HUES6 (cell line): Measurements from ENCODE around the gene PLCG2.

Experiments used
- H3K27ac ChIP-seq: 2 replicates; pipeline ENCODE4 v1.7.0; 2013; ENCODE audit warnings: low read depth, mild to moderate bottlenecking, low read length, inconsistent platforms
- H3K27me3 ChIP-seq: 2 replicates; pipeline ENCODE4 v1.6.1; 2013; ENCODE audit warnings: low read length; ENCODE audit not compliant: control insufficient read depth, insufficient read depth
- H3K36me3 ChIP-seq: 2 replicates; pipeline ENCODE4 v1.6.1; 2013; ENCODE audit warnings: low read length; ENCODE audit not compliant: control insufficient read depth, insufficient read depth
- H3K4me1 ChIP-seq: 2 replicates; pipeline ENCODE4 v1.6.1; 2013; ENCODE audit warnings: low read length; ENCODE audit not compliant: control insufficient read depth, insufficient read depth
- H3K4me3 ChIP-seq: 2 replicates; pipeline ENCODE4 v1.5.1; 2013; ENCODE audit warnings: low read depth, low read length
- H3K9ac ChIP-seq: one replicate; pipeline ENCODE4 v1.6.1; 2013; ENCODE audit warnings: mild to moderate bottlenecking, low read length
- H3K9me3 ChIP-seq: 2 replicates; pipeline ENCODE4 v1.6.1; 2013; ENCODE audit warnings: low read depth, low read length; ENCODE audit not compliant: control insufficient read depth, insufficient read depth

Gene PLCG2

DNA sequence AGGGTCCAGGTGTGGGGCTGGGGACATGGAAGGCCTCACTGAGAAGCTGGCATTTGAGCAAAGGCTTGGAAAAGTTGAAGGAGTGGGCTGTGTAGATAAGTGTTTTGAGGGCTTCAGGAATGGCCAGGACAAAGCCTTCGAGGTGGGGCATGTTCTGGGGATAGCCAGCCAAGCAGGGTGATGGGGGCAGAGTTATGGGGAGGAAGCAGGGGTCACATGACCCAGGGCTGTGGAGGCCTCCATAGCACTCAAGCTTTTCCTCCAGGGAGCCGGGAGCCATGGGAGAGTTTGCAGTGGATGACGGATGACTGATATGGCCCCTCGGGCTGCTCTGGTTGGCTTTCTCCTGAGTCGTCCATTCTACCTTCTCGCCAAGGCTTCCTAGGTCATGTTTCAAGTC is 27.6 kb downstream of the PLCG2 start:
- Histone ChIP-seq H3K27me3 (no peaks in the 10 kb centered on the region), H3K36me3 (no peaks in the 10 kb centered on the region), H3K4me1 (peaks cover 7% of the 10 kb centered on the region), H3K9me3 (no peaks in the 10 kb centered on the region), H3K9ac (no peak overlapping the region), H3K27ac (no peak overlapping the region), H3K4me3 (no peak overlapping the region)

GRCh38 chr16:81807767-81808358 is 28.8 kb downstream of the PLCG2 start:
- no peaks in the 10 kb centered on the region for H3K9me3 ChIP-seq
- H3K36me3 ChIP-seq: no peaks in the 10 kb centered on the region
- H3K27me3 ChIP-seq: no peaks in the 10 kb centered on the region
- no peak overlapping the region for H3K27ac ChIP-seq
- no peak overlapping the region for H3K4me3 ChIP-seq
- H3K4me1 ChIP-seq: peaks cover 7% of the 10 kb centered on the region
- H3K9ac ChIP-seq: no peak overlapping the region

- H3K27me3 ChIP-seq: no peaks in the 10 kb centered on the region
- no peaks in the 10 kb centered on the region for H3K9me3 ChIP-seq
- H3K4me1 ChIP-seq: peaks cover 7% of the 10 kb centered on the region
- H3K4me3 ChIP-seq: no peak overlapping the region
- no peaks in the 10 kb centered on the region for H3K36me3 ChIP-seq
- no peak overlapping the region for H3K9ac ChIP-seq
- H3K27ac ChIP-seq: no peak overlapping the region
These were observed 29.9 kb downstream of the PLCG2 start for GRCh38 chr16:81808933-81809480.

DNA sequence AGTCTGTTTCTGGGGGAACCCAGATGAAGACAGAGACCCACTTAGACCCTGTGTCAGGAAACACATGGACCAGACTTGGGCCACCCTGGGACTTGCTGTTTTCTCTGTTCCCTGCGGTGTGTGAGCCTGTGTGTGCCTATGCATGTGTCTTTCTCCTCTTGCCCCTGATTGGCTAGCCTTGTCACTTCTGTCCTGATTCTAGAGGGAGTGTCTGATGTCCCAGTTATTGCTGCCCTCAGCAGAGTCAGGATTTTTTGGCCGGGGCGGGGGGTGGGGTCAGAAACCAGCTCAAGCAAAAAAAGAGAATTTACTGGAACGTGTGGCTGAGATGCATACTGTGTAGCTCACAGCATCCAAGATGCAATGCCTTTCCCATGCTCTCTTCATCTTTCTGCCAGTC is 30.5 kb downstream of the PLCG2 start:
- H3K27ac ChIP-seq: no peak overlapping the region
- no peak overlapping the region for H3K4me3 ChIP-seq
- H3K4me1 ChIP-seq: peaks cover 7% of the 10 kb centered on the region
- H3K36me3 ChIP-seq: no peaks in the 10 kb centered on the region
- no peaks in the 10 kb centered on the region for H3K27me3 ChIP-seq
- no peak overlapping the region for H3K9ac ChIP-seq
- H3K9me3 ChIP-seq: no peaks in the 10 kb centered on the region

DNA sequence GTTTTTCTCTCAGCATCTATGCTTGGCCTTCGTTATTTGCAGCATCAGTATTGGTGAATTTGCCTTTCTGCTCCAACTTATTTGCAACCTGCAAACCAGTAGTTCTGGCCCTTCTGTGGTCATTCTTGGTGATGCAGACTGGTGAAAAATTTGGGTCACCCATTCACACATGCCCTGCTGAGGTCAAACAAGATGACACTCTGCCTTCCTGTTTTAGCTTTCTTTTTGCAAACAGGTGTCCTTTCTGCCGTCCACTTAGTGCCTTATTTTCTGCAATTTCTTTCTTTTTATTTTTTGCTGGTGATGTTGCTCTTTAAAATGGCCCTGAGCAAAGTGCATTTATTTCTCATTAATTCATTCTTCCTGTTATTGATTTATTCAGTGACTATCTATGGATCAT is 31.3 kb downstream of the PLCG2 start:
- Histone ChIP-seq H3K4me1 (peaks cover 11% of the 10 kb centered on the region), H3K36me3 (no peaks in the 10 kb centered on the region), H3K27me3 (no peaks in the 10 kb centered on the region), H3K9ac (no peak overlapping the region), H3K4me3 (no peak overlapping the region), H3K9me3 (no peaks in the 10 kb centered on the region), H3K27ac (no peak overlapping the region)

DNA sequence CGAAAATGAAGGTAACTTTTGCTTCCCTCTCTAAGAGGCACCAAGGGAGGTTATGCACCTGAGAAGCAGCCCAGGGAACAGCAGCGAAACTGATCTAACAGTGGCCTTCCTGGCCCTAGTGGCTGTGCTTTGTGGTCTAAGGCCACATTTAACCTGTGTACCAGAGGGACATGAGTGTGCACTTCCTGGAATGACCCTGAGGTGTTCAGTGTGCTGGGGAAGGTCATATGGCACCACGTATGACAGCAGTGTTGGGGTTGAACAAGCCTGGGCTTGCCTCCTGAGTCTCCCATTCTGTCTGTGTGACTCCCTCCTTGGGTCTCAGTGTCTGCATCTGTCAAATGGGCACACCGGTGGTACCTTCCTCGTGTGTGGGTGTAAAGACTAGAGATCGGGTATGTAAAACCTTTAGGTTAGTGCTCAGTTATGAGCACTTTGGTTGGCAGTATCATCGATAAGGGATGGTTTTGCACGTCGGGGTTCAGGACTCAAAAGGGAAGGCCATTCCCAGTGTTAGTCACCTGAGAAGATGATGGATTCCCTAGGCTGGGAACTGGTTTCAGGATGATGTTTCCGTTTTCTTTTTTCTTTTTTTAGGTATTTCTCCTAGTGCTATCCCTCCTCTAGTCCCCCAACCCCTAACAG is 31.9 kb downstream of the PLCG2 start:
- H3K27ac ChIP-seq: no peak overlapping the region
- H3K9me3 ChIP-seq: no peaks in the 10 kb centered on the region
- no peaks in the 10 kb centered on the region for H3K36me3 ChIP-seq
- no peak overlapping the region for H3K4me3 ChIP-seq
- no peaks in the 10 kb centered on the region for H3K27me3 ChIP-seq
- peaks cover 14% of the 10 kb centered on the region for H3K4me1 ChIP-seq
- no peak overlapping the region for H3K9ac ChIP-seq

GRCh38 chr16:81813648-81814047 is 34.6 kb downstream of the PLCG2 start:
- H3K27me3 ChIP-seq: no peaks in the 10 kb centered on the region
- no peak overlapping the region for H3K4me3 ChIP-seq
- H3K9me3 ChIP-seq: no peaks in the 10 kb centered on the region
- no peak overlapping the region for H3K27ac ChIP-seq
- peaks cover 10% of the 10 kb centered on the region; the same call in 1 of the 2 replicates for H3K4me1 ChIP-seq
- H3K36me3 ChIP-seq: no peaks in the 10 kb centered on the region
- no peak overlapping the region for H3K9ac ChIP-seq

- H3K9ac ChIP-seq: no peak overlapping the region
- peaks cover 10% of the 10 kb centered on the region; the same call in 1 of the 2 replicates for H3K4me1 ChIP-seq
- no peaks in the 10 kb centered on the region for H3K36me3 ChIP-seq
- no peaks in the 10 kb centered on the region for H3K9me3 ChIP-seq
- H3K4me3 ChIP-seq: no peak overlapping the region
- no peak overlapping the region for H3K27ac ChIP-seq
- no peaks in the 10 kb centered on the region for H3K27me3 ChIP-seq
These were observed 35.8 kb downstream of the PLCG2 start for GRCh38 chr16:81814751-81815428.

DNA sequence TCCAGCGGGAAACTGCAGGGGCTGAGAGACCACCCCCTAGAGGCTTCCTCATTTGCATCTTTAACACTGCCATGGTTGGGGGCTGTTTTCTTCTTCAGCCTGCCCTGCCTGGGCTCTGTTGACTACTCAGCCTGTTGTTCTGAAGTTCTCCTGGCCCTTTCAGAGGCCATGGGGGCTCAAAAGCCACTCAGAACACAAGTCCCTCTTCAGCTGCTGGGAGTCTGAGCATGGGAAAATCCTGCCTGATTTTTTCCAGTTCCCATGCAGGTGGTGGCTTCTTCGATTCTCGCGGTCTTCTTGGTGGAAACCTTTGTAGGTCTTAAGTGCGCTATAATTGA is 36.3 kb downstream of the PLCG2 start:
- H3K36me3 ChIP-seq: no peaks in the 10 kb centered on the region
- no peaks in the 10 kb centered on the region for H3K27me3 ChIP-seq
- no peak overlapping the region for H3K4me3 ChIP-seq
- peaks cover 10% of the 10 kb centered on the region; the same call in 1 of the 2 replicates for H3K4me1 ChIP-seq
- H3K27ac ChIP-seq: no peak overlapping the region
- no peak overlapping the region for H3K9ac ChIP-seq
- no peaks in the 10 kb centered on the region for H3K9me3 ChIP-seq

DNA sequence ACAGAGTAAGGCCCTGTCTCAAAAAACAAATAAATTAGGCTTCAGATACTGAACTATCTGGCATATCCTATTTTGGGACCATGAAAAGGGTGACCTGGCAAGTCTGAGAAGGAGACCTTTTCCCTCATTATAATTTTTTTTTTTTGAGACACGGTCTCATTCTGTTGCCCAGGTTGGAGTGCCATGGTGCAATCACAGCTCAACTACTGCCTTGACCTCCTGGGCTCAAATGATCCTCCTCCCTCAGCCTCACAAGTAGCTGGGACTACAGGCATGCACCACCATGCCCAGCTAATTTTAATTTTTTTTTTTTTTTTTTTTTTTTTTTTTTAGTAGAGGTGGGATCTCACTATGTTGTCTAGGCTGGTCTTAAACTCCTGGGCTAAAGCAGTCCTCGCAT is 37.3 kb downstream of the PLCG2 start:
- Histone ChIP-seq H3K36me3 (no peaks in the 10 kb centered on the region), H3K9ac (no peak overlapping the region), H3K4me1 (peaks cover 13% of the 10 kb centered on the region), H3K27ac (no peak overlapping the region), H3K27me3 (no peaks in the 10 kb centered on the region), H3K9me3 (no peaks in the 10 kb centered on the region), H3K4me3 (no peak overlapping the region)

- no peaks in the 10 kb centered on the region for H3K36me3 ChIP-seq
- H3K27me3 ChIP-seq: no peaks in the 10 kb centered on the region
- no peak overlapping the region for H3K27ac ChIP-seq
- H3K4me3 ChIP-seq: no peak overlapping the region
- H3K4me1 ChIP-seq: peaks cover 18% of the 10 kb centered on the region
- no peaks in the 10 kb centered on the region for H3K9me3 ChIP-seq
- H3K9ac ChIP-seq: no peak overlapping the region
These were observed 37.7 kb downstream of the PLCG2 start for GRCh38 chr16:81816793-81817210.
